Measurements from ENCODE around the gene C16orf74. TPM values are rescaled to one million over a fixed set of nuclear protein-coding genes. Genes with fewer than 3 reads are reported as not detected.
A peak's percentile ranks its signal among the peaks of the same experiment; 100 is the strongest.

Gene C16orf74
- total and polyA plus RNA-seq, 5 donors from 2014 or later: 5.5 to 41.6 (median 26.2) TPM

DNA sequence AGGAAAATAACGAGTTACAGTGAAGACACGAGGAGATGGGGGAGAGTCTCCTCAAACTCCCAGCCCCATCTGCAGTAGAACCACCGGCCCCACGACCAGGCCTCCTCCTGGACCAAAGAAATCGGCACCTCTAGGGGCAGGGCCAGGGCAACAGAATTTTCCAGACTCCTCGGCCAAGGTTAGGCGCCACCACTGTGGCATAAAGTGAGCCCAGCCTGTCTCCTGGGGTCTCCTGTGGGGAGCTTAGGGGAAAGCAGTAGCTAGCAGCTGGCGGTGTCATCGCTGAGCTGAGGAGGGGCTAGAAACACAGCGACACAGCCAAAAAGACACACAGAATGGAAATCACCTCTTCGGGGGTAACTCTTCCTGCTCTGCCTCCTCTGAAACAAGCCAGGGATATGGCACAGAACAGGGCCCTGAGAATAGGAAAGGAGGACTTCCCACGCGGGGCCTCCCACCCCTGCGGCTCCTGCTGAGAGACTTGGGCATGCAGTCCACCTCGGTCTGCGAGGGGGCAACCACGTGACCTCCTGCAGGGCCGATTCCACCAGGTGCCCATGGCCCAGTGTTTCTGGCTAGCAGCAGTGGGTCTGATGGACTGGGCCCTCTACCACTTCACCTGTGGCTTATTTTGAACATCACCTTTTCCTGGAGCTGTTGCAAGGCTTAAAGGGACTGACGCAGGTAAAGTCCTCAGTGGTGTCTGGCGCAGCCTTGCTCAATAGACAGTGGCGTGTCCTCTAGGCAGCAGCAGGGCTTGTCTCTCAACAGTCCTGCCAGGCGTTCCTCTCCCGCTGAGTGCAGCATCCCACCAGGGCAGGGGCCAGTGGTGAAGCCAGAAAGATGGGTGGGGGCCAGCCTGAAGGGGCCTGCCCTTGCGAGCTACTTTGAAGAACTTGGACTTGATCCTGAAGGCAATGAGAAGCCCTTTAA, 55.4 kb downstream of the C16orf74 start:
- DNase-seq (no peak), ATAC-seq (ENCODE audit: low read depth in 2 of 2) (no peak)
- no peaks in the 10 kb centered on the region for H3K9me3 Mint-ChIP-seq
- Histone ChIP-seq H3K4me3 (ENCODE audit: low read depth, low read length) (no peak overlapping the region), H3K27me3 (ENCODE audit: control insufficient read depth, insufficient read depth, low read length) (peaks cover 5% of the 10 kb centered on the region), H3K9me3 (ENCODE audit: control insufficient read depth in 2 of 2, low read length in 2 of 2) (no peaks in the 10 kb centered on the region), H3K27ac (ENCODE audit: insufficient read depth, low read length, poor library complexity, severe bottlenecking) (no peak overlapping the region), H3K4me1 (ENCODE audit: control insufficient read depth, insufficient read depth, low read length, poor library complexity, severe bottlenecking) (no peaks in the 10 kb centered on the region), H3K36me3 (ENCODE audit: control insufficient read depth, insufficient read depth, low read length) (no peaks in the 10 kb centered on the region)
- H3K4me3 Mint-ChIP-seq: no peak overlapping the region
- no peaks in the 10 kb centered on the region for H3K36me3 Mint-ChIP-seq
- peaks cover 29% of the 10 kb centered on the region for H3K27me3 Mint-ChIP-seq
- H3K27ac Mint-ChIP-seq: no peak overlapping the region
- H3K4me1 Mint-ChIP-seq: no peaks in the 10 kb centered on the region

DNA sequence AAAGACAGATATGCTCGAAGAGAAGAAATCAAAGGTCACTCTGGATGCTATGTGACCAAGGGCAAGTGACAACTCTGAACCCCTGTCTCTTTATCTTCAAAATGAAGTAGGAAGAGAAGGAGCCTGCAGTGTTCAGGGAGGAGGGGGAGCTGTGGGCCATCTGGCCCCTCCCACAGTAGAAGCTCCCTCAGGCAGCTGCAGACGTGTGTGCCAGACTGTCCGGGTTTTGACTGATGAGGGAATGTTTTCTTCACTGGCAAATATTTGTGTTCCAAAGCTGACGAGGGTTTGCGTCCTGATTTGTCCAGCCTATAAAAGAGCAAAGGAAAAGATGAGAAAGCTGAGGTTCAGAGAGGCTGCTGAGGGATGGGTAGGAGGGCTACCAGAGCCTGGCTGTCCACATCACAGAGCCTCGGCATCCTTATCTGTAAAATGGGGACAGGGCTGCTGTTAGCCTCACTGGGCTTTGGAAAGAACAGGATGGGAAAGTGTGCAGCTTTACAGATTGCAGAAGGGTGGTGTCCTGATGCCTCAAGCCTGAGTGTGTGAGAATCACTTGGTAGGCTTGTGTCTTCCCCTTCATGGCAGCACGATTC, 60.3 kb downstream of the C16orf74 start:
- no peaks in the 10 kb centered on the region for H3K36me3 ChIP-seq (ENCODE audit: control insufficient read depth, insufficient read depth, low read length)
- Mint-ChIP-seq H3K4me3 (peak overlapping the region in 1 of 4 donors; percentile 83), H3K4me1 (peaks cover 0 to 17% (median 7%) of the 10 kb centered on the region in 4 donors), H3K27ac (peak overlapping the region in 1 of 3 donors; percentile 38), H3K9me3 (no peaks in the 10 kb centered on the region), H3K27me3 (peaks cover 32% of the 10 kb centered on the region), H3K36me3 (no peaks in the 10 kb centered on the region)
- H3K4me3 ChIP-seq (ENCODE audit: low read depth, low read length): no peak overlapping the region
- peaks cover 5% of the 10 kb centered on the region for H3K27me3 ChIP-seq (ENCODE audit: control insufficient read depth, insufficient read depth, low read length)
- ATAC-seq (ENCODE audit: low read depth in 2 of 2) (no peak), DNase-seq (no peak)
- H3K4me1 ChIP-seq (ENCODE audit: control insufficient read depth, insufficient read depth, low read length, poor library complexity, severe bottlenecking): peaks cover 19% of the 10 kb centered on the region
- H3K9me3 ChIP-seq (ENCODE audit: control insufficient read depth in 2 of 2, low read length in 2 of 2): no peaks in the 10 kb centered on the region
- H3K27ac ChIP-seq (ENCODE audit: insufficient read depth, low read length, poor library complexity, severe bottlenecking): no peak overlapping the region

DNA sequence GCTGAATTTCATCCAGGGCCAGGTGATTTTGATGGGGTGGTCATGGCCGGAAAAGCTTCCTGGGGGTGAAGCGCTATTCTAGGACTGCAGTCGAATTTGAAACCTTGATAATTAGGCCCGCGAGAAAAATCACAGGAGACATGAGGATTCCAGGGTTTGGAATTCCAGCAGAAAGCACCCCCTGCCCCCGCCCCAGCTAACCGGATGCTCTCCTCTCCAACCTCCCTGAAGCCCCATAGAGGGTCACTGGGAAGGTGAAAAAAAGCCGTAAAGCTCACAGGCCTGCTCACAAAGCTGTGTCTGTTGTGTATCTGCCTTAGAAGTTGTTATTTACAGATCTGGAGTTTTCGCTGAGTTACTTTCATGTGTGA, 61.0 kb downstream of the C16orf74 start:
- Mint-ChIP-seq H3K36me3 (no peaks in the 10 kb centered on the region), H3K9me3 (no peaks in the 10 kb centered on the region), H3K4me1 (peaks cover 0 to 17% (median 7%) of the 10 kb centered on the region in 4 donors), H3K27ac (no peak overlapping the region), H3K4me3 (peak overlapping the region in 3 of 4 donors; percentile 33 to 59 (median 43)), H3K27me3 (peaks cover 30% of the 10 kb centered on the region)
- peaks cover 19% of the 10 kb centered on the region for H3K4me1 ChIP-seq (ENCODE audit: control insufficient read depth, insufficient read depth, low read length, poor library complexity, severe bottlenecking)
- no peak for DNase-seq
- no peak overlapping the region for H3K4me3 ChIP-seq (ENCODE audit: low read depth, low read length)
- no peak overlapping the region for H3K27ac ChIP-seq (ENCODE audit: insufficient read depth, low read length, poor library complexity, severe bottlenecking)
- ATAC-seq (ENCODE audit: low read depth in 2 of 2): no peak
- no peaks in the 10 kb centered on the region for H3K9me3 ChIP-seq (ENCODE audit: control insufficient read depth in 2 of 2, low read length in 2 of 2)
- no peaks in the 10 kb centered on the region for H3K36me3 ChIP-seq (ENCODE audit: control insufficient read depth, insufficient read depth, low read length)
- peaks cover 5% of the 10 kb centered on the region for H3K27me3 ChIP-seq (ENCODE audit: control insufficient read depth, insufficient read depth, low read length)

DNA sequence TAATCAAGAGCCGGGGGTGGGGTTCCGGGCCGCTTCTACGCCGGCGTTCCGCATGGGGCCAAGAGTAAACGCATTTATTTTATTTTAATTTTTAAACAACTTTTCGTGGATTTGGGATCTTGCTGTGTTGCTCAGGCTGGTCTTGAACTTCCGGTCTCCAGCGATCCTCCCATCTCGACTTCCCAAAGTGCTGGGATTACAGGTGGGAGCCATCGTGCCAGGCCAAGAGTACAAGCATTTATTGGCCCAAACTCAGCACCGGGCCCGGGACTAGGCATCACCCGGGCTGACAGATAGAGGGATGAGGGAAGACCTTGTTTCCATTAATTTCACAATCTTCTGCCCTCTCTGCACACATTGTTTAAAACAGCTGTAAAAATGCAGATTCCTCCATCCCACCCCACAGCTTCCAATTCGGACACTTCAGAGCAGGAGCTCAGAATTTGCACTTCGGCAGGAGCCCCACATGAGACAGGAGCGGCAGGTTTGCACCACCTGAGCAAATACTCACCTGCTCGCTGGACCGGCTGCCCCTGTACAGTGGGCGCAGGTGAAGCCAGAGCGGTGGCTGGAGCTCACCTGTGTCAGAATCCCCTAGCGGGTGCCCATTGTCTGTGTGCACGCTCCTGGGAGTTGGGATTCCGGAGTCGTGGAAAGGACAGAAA, 61.5 kb downstream of the C16orf74 start:
- no peak for ATAC-seq (ENCODE audit: low read depth in 2 of 2)
- Histone ChIP-seq H3K27ac (ENCODE audit: insufficient read depth, low read length, poor library complexity, severe bottlenecking) (no peak overlapping the region), H3K36me3 (ENCODE audit: control insufficient read depth, insufficient read depth, low read length) (no peaks in the 10 kb centered on the region), H3K27me3 (ENCODE audit: control insufficient read depth, insufficient read depth, low read length) (peaks cover 5% of the 10 kb centered on the region), H3K4me1 (ENCODE audit: control insufficient read depth, insufficient read depth, low read length, poor library complexity, severe bottlenecking) (peaks cover 19% of the 10 kb centered on the region), H3K4me3 (ENCODE audit: low read depth, low read length) (peak overlapping the region; percentile 41), H3K9me3 (ENCODE audit: control insufficient read depth in 2 of 2, low read length in 2 of 2) (no peaks in the 10 kb centered on the region)
- H3K27me3 Mint-ChIP-seq: peaks cover 25% of the 10 kb centered on the region
- H3K36me3 Mint-ChIP-seq: peaks cover 2% of the 10 kb centered on the region
- DNase-seq: no peak
- H3K27ac Mint-ChIP-seq: no peak overlapping the region
- peak overlapping the region in 2 of 4 donors; percentile 72 for H3K4me3 Mint-ChIP-seq
- no peaks in the 10 kb centered on the region for H3K9me3 Mint-ChIP-seq
- H3K4me1 Mint-ChIP-seq: peaks cover 0 to 17% (median 7%) of the 10 kb centered on the region in 4 donors

DNA sequence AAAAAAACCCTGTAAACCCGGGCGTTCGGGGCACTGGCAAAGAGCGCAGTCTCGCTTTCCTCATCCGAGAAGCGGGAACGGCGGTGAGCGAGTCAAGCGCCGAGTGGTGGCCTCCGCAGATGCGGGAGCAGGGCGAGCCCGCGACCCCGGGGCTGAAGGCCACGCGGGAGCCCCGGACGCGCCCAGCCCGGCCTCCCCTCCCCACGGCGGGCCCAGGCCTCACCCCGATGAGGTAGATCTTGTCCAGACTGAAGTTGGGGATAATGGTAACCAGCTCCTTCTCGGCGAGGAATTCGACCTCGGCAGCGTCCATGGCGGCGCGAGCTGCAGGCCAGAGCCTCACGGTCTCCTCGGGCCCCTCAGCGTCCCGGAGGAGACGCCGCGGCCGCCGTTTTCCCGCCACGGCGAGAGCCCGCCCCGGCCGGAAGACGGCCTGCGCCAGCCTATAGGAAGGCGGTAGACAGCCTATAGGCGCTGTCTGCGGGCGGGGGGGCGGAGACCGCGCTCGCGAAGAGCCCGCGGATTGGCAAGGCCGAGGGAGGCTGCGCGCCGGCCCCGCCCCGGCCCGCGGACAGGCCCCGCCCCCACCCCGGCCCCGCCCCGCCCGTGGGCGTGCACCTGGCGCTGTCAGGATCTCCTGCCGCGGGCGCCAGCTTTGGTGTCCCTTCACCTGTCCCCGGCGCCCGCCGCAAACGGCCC, 62.2 kb downstream of the C16orf74 start, which contains the start of gene GINS2:
Gene GINS2, minus strand, starts transcription at position 369 of the 699 bp plus-strand sequence. Its CDS starts 56 bp downstream, at position 313.
- H3K4me3 ChIP-seq (ENCODE audit: low read depth, low read length): peak within 1 kb of the TSS; percentile 48
- peaks cover 19% of the 10 kb centered on the region for H3K4me1 ChIP-seq (ENCODE audit: control insufficient read depth, insufficient read depth, low read length, poor library complexity, severe bottlenecking)
- peak within 1 kb of the TSS; percentile 78 to 91 (median 83) for H3K4me3 Mint-ChIP-seq
- H3K9me3 ChIP-seq (ENCODE audit: control insufficient read depth in 2 of 2, low read length in 2 of 2): no peaks in the 10 kb centered on the region
- H3K27ac ChIP-seq (ENCODE audit: insufficient read depth, low read length, poor library complexity, severe bottlenecking): no peak within 1 kb of the TSS
- no peak within 1 kb of the TSS for H3K27ac Mint-ChIP-seq
- H3K36me3 ChIP-seq (ENCODE audit: control insufficient read depth, insufficient read depth, low read length): no peaks in the 10 kb centered on the region
- no peaks in the 10 kb centered on the region for H3K9me3 Mint-ChIP-seq
- ATAC-seq (ENCODE audit: low read depth in 2 of 2) (peak; percentile 100), DNase-seq (peak; percentile 88 to 94 (median 89))
- peaks cover 5% of the 10 kb centered on the region for H3K27me3 ChIP-seq (ENCODE audit: control insufficient read depth, insufficient read depth, low read length)
- peaks cover 0 to 17% (median 8%) of the 10 kb centered on the region in 4 donors for H3K4me1 Mint-ChIP-seq
- peaks cover 20% of the 10 kb centered on the region for H3K27me3 Mint-ChIP-seq
- H3K36me3 Mint-ChIP-seq: peaks cover 4% of the 10 kb centered on the region

DNA sequence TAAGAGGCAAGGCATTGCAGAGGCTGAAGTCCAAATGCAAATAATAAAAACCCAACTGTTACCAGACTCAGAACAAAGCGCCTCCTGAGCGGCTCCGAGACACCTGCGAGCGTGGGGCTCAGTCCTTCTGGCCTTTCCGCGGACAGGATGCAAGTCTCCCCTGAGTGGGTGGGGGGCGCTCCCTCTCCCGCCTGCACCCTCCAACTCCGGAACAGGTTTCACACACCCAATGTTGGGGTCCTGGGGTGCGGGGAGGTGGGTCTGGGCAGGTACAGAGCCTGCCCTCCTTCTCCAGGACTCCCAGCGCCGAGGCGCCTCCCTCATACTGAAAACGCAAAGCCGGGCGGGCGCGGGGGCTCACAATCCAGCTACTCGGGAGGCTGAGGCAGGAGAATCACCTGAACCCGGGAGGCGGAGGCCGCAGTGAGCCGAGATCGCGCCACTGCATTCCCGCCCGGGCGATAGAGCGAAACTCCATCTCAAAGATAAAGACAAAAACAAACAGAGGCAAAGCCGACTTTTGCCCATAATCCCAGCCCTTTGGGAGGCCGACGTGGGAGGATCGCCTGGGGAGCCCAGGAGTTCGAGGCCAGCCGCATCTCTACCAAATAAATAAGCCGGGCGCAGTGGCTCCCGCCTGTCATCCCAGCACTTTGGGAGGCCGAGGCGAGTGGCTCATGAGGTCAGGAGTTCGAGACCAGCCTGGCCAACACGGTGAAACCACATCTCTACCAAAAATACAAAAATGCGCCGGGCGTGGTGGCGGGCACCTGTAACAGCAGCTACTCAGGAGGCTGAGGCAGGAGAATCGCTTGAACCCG, 63.0 kb downstream of the C16orf74 start:
- no peak for DNase-seq
- H3K27me3 Mint-ChIP-seq: peaks cover 20% of the 10 kb centered on the region
- Histone ChIP-seq H3K4me3 (ENCODE audit: low read depth, low read length) (no peak overlapping the region), H3K9me3 (ENCODE audit: control insufficient read depth in 2 of 2, low read length in 2 of 2) (no peaks in the 10 kb centered on the region), H3K27ac (ENCODE audit: insufficient read depth, low read length, poor library complexity, severe bottlenecking) (no peak overlapping the region), H3K4me1 (ENCODE audit: control insufficient read depth, insufficient read depth, low read length, poor library complexity, severe bottlenecking) (peaks cover 19% of the 10 kb centered on the region), H3K36me3 (ENCODE audit: control insufficient read depth, insufficient read depth, low read length) (no peaks in the 10 kb centered on the region), H3K27me3 (ENCODE audit: control insufficient read depth, insufficient read depth, low read length) (peaks cover 5% of the 10 kb centered on the region)
- peak overlapping the region; percentile 78 to 87 (median 83) for H3K4me3 Mint-ChIP-seq
- peaks cover 4% of the 10 kb centered on the region for H3K36me3 Mint-ChIP-seq
- peaks cover 0 to 21% (median 10%) of the 10 kb centered on the region in 4 donors for H3K4me1 Mint-ChIP-seq
- no peaks in the 10 kb centered on the region for H3K9me3 Mint-ChIP-seq
- no peak for ATAC-seq (ENCODE audit: low read depth in 2 of 2)
- peak overlapping the region in 2 of 3 donors; percentile 20 to 41 for H3K27ac Mint-ChIP-seq

All from CD4-positive, CD25-positive, alpha-beta regulatory T cell (primary cell).